Measurements from ENCODE around the gene NSG1. TPM values are rescaled to one million over a fixed set of nuclear protein-coding genes. Genes with fewer than 3 reads are reported as not detected.
"Not testable (repeated sequence)": the region's sequence is repeated elsewhere in the genome, so short reads cannot be mapped to it uniquely, and the experiment has no call there.

The NSG1 gene
- total RNA-seq, 1 experiment from 2014 or later: not detected

- Histone ChIP-seq H3K27ac (no peak overlapping the region), H3K9me3 (ENCODE audit: insufficient read depth, low read depth) (no peaks in the 10 kb centered on the region), H3K4me1 (replicated peaks; ENCODE audit: insufficient read depth) (no peaks in the 10 kb centered on the region), H3F3A (ENCODE audit: insufficient read depth, low read depth) (no peaks in the 10 kb centered on the region), H3K4me3 (no peak overlapping the region), H3K36me3 (ENCODE audit: low read depth) (no peaks in the 10 kb centered on the region; the same call in 1 of the 2 replicates), H2AFZ (no peak overlapping the region), H3K4me2 (no peak overlapping the region), H3K27me3 (ENCODE audit: insufficient read depth, low read depth) (no peaks in the 10 kb centered on the region), H3K79me2 (ENCODE audit: low read depth) (no peaks in the 10 kb centered on the region), H4K20me1 (ENCODE audit: insufficient read depth) (no peaks in the 10 kb centered on the region), H3K9me2 (ENCODE audit: insufficient read depth) (no peaks in the 10 kb centered on the region)
- TF ChIP-seq EZH2 (IDR thresholded peaks at IDR 0.05; ENCODE audit: low read depth) (no peak), CTCF (conservative IDR thresholded peaks at IDR 0.05) (no peak)
- DNase-seq: no peak
- intact Hi-C loops (cut with micrococcal nuclease; ENCODE audit: unreplicated experiment): no loop called here
- ChIA-PET CTCF (no interaction called here), POLR2A (ENCODE audit: unreplicated experiment) (no interaction called here)
- BruUV-seq (replicated peaks): no TSS peak
Measured at GRCh38 chr4:4462970-4463369, 76.1 kb downstream of the NSG1 start.

- H3K27me3 ChIP-seq (ENCODE audit: insufficient read depth, low read depth); H2AFZ ChIP-seq; DNase-seq; H3K4me3 ChIP-seq; POLR2A ChIA-PET (ENCODE audit: unreplicated experiment); BruUV-seq (replicated peaks); CTCF ChIA-PET; H3F3A ChIP-seq (ENCODE audit: insufficient read depth, low read depth); intact Hi-C loops (cut with micrococcal nuclease; ENCODE audit: unreplicated experiment); H3K27ac ChIP-seq; H3K79me2 ChIP-seq (ENCODE audit: low read depth); H4K20me1 ChIP-seq (ENCODE audit: insufficient read depth); H3K4me2 ChIP-seq; H3K9me3 ChIP-seq (ENCODE audit: insufficient read depth, low read depth); H3K4me1 ChIP-seq (replicated peaks; ENCODE audit: insufficient read depth); H3K9me2 ChIP-seq (ENCODE audit: insufficient read depth); H3K36me3 ChIP-seq (ENCODE audit: low read depth): not testable (repeated sequence)
Measured at GRCh38 chr4:4465238-4465637, 78.3 kb downstream of the NSG1 start.

Other genes starting within 250 kb of the NSG1 start
- not detected in 2 replicates for gene OTOP1, start 160.2 kb upstream of the NSG1 start, total RNA-seq (2021)
- gene TMEM128, start 138.9 kb upstream of the NSG1 start, total RNA-seq (2021): 18.1 and 21.4 TPM in 2 replicates
- 10.2 and 15.7 TPM in 2 replicates for gene LYAR, start 96.9 kb upstream of the NSG1 start, total RNA-seq (2021)
- 4.6 and 5.3 TPM in 2 replicates for gene ZBTB49, start 96.9 kb upstream of the NSG1 start, total RNA-seq (2021)
- gene STX18, start 154.9 kb downstream of the NSG1 start, total RNA-seq (2021): 25.3 and 30.5 TPM in 2 replicates